Osteoblast (primary cell): ENCODE measurements around the gene GCNT1. TPM values are rescaled to one million over a fixed set of nuclear protein-coding genes. Genes with fewer than 3 reads are reported as not detected.
"Not testable (repeated sequence)": the region's sequence is repeated elsewhere in the genome, so short reads cannot be mapped to it uniquely, and the experiment has no call there.

ENCODE experiments used
- DNase-seq: peaks from one replicate; pipeline ENCODE4 v3.0.0; 2011; ENCODE audit warnings: low spot score, mixed read lengths; ENCODE audit not compliant: insufficient read length; ENCODE audit errors: missing footprints
- H2AFZ ChIP-seq: 2 replicates; pipeline ENCODE4 v1.6.0; 2011; ENCODE audit warnings: mild to moderate bottlenecking, low read length
- H3K27ac ChIP-seq: 2 replicates; pipeline ENCODE4 v1.5.1; 2011; ENCODE audit warnings: mild to moderate bottlenecking, low read depth, low read length, moderate library complexity
- H3K27me3 ChIP-seq: 2 replicates; pipeline ENCODE4 v1.6.0; 2012; ENCODE audit warnings: mild to moderate bottlenecking, control low read depth, inconsistent platforms, low read length, moderate library complexity; ENCODE audit not compliant: insufficient read depth
- H3K36me3 ChIP-seq: 2 replicates; pipeline ENCODE4 v1.5.1; 2011; ENCODE audit warnings: mild to moderate bottlenecking, low read length, control low read depth, moderate library complexity; ENCODE audit not compliant: insufficient read depth
- H3K4me1 ChIP-seq: 2 replicates; pipeline ENCODE4 v1.5.1; 2011; ENCODE audit warnings: mild to moderate bottlenecking, low read length, control low read depth, moderate library complexity; ENCODE audit not compliant: insufficient read depth
- H3K4me2 ChIP-seq: 2 replicates; pipeline ENCODE4 v1.6.0; 2011; ENCODE audit warnings: mild to moderate bottlenecking, low read length; ENCODE audit not compliant: insufficient read depth
- H3K4me3 ChIP-seq: fragments of 200-600 bp; sonication (generic); 3 replicates; pipeline ENCODE4 v1.5.1; 2012; ENCODE audit warnings: mild to moderate bottlenecking, low read length, inconsistent platforms; ENCODE audit not compliant: insufficient read depth
- H3K79me2 ChIP-seq: 2 replicates; pipeline ENCODE4 v1.6.0; 2012; ENCODE audit warnings: mild to moderate bottlenecking, low read length, control low read depth, inconsistent platforms; ENCODE audit not compliant: insufficient read depth
- H3K9me3 ChIP-seq: 2 replicates; pipeline ENCODE4 v1.5.1; 2011; ENCODE audit warnings: low read depth, low read length, control low read depth
- H4K20me1 ChIP-seq: 2 replicates; pipeline ENCODE4 v1.6.0; 2012; ENCODE audit warnings: mild to moderate bottlenecking, low read length, control low read depth; ENCODE audit not compliant: insufficient read depth
- total RNA-seq: library from RNA; depleted of rRNA; stranded (reverse); fragments of >200 nt; gene quantifications from 2 replicates; pipeline ENCODE4 v1.2.3, GENCODE V29; 2012
- TF ChIP-seq, protein P1 (sequence below): IDR thresholded peaks from 2 replicates; pipeline ENCODE4 v1.5.1; 2011; ENCODE audit warnings: mild to moderate bottlenecking, low read depth, low read length, moderate library complexity; ENCODE audit errors: extremely low read depth

The GCNT1 gene
- total RNA-seq, 1 donor = 109 TPM

DNA sequence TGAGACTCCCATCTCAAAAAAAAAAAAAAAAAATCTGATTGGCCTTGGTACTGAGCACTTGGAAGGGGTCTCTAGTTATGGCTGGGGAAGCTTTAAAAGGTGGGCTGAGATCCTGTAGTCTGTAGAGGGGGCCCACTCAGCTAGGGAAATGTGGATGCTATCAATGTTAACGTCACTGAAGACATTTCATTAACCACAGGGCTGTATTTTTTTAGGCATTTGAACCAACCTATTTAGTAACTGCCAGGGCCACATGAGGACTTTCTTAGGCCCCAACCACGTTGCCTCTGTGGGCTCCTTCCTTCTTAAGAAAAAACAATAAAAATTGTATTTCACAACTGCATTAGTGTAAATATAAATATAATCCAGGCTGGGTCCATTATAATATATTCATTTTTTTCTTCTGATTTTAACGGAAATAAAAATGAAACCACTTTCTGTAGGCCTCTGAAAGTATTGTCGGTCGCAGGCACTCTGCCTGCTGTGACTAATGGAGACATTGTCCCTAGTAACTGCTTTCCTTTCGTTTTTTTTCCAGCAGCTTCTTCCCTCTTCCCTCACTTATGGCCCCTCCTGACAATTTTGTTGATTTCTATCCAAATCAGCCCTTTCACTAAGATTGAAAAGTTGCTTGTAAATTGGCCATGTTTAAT, 71.6 kb downstream of the GCNT1 start:
- Histone ChIP-seq H3K4me2 (peak overlapping the region; percentile 64), H2AFZ (peak overlapping the region; percentile 58), H3K27me3 (no peaks in the 10 kb centered on the region), H3K79me2 (no peaks in the 10 kb centered on the region), H3K36me3 (no peaks in the 10 kb centered on the region), H3K27ac (peak overlapping the region; percentile 92), H3K4me1 (peaks cover 50% of the 10 kb centered on the region), H3K9me3 (no peaks in the 10 kb centered on the region), H4K20me1 (no peaks in the 10 kb centered on the region), H3K4me3 (no peak overlapping the region)
- TF ChIP-seq, protein P1, sequence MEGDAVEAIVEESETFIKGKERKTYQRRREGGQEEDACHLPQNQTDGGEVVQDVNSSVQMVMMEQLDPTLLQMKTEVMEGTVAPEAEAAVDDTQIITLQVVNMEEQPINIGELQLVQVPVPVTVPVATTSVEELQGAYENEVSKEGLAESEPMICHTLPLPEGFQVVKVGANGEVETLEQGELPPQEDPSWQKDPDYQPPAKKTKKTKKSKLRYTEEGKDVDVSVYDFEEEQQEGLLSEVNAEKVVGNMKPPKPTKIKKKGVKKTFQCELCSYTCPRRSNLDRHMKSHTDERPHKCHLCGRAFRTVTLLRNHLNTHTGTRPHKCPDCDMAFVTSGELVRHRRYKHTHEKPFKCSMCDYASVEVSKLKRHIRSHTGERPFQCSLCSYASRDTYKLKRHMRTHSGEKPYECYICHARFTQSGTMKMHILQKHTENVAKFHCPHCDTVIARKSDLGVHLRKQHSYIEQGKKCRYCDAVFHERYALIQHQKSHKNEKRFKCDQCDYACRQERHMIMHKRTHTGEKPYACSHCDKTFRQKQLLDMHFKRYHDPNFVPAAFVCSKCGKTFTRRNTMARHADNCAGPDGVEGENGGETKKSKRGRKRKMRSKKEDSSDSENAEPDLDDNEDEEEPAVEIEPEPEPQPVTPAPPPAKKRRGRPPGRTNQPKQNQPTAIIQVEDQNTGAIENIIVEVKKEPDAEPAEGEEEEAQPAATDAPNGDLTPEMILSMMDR = no peak
- peak; percentile 90 for DNase-seq

DNA sequence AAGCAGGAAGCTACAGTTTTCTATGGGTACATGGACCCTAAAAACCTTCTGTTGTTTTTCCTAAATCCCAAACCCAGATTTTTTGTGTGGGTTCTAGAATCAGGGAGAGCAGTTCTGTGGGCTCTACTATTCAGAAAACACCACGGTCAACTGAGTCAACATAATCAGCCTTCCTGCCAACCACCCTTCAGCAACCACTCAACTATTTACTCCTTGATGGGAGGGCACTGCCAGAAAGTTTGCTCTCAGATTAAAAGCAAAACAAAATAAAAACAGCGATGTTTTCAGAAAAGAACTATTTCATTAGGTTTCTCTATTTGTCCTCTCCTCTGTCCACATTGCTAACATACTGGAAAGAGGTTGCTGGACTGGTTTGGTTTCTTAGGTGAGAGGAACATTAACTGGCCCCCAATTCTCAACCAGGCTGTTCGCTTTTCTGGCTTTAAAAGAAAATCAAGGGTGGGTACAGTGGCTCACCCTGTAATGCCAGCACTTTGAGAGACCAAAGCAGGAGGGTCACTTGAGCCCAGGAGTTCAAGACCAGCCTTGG, 72.3 kb downstream of the GCNT1 start:
- H3K4me2 ChIP-seq = peak overlapping the region; percentile 64

DNA sequence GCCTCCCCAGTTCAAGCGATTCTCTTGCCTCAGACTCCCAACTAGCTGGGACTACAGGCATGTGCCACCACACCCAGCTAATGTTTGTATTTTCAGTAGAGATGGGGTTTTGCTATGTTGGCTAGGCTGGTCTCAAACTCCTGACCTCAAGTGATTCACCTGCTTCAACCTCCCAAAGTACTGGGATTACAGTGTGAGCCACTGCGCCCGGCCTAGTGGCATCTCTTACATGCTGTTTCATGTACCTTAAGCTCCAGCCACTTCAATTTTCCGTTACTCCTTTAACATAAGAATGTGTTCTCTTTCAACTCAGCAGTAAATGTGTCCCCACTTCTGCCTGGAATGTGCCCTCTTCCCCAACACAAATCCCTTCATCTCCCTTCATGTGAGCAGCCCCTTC, 73.9 kb downstream of the GCNT1 start:
- H3K4me1 ChIP-seq = peaks cover 54% of the 10 kb centered on the region
- H4K20me1 ChIP-seq, H3K9me3 ChIP-seq, H3K36me3 ChIP-seq, DNase-seq, H3K79me2 ChIP-seq, H3K27me3 ChIP-seq: not testable (repeated sequence)
- peak overlapping the region; percentile 92 for H3K27ac ChIP-seq
- peak overlapping the region; percentile 35 for H3K4me3 ChIP-seq
- peak overlapping the region; percentile 68 for H3K4me2 ChIP-seq
- H2AFZ ChIP-seq = peak overlapping the region; percentile 32

More for the DNA sequence above, 72.3 kb downstream of the GCNT1 start:
- Histone ChIP-seq H2AFZ (peak overlapping the region; percentile 13), H3K27me3 (no peaks in the 10 kb centered on the region), H3K79me2 (no peaks in the 10 kb centered on the region), H3K4me1 (peaks cover 44% of the 10 kb centered on the region), H3K9me3 (no peaks in the 10 kb centered on the region), H4K20me1 (no peaks in the 10 kb centered on the region), H3K36me3 (no peaks in the 10 kb centered on the region), H3K4me3 (no peak overlapping the region), H3K27ac (peak overlapping the region; percentile 92)
- DNase-seq = no peak
- TF ChIP-seq, protein P1 = no peak

DNA sequence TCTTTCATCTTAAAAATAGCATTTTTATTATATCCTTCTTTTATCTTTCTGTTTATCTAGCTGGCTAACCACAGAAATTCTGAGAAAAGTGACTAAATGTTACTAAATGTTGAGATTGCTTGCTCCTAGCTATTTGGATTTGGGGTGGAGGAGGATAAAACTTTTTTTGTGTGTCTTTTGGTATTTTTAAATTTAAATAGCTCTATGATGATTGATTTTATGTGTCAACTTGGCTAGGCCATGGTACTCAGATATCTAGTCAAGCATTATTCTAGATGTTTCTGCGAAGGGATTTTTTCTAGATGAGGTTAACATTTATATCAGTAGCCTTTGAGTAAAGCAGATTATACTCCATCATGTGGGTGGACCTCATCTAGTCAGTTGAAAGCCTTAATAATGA, 75.0 kb downstream of the GCNT1 start:
- peak; percentile 80 for DNase-seq
- Histone ChIP-seq H3K4me3 (no peak overlapping the region), H3K4me2 (peak overlapping the region; percentile 68), H4K20me1 (no peaks in the 10 kb centered on the region), H3K9me3 (no peaks in the 10 kb centered on the region), H3K27ac (peak overlapping the region; percentile 92), H3K36me3 (no peaks in the 10 kb centered on the region), H3K4me1 (peaks cover 66% of the 10 kb centered on the region), H3K79me2 (no peaks in the 10 kb centered on the region), H2AFZ (no peak overlapping the region), H3K27me3 (no peaks in the 10 kb centered on the region)
- TF ChIP-seq, protein P1 = no peak
